Motor neuron (in vitro differentiated cells): ENCODE results near the gene UGT2B17. TPM values are rescaled to one million over a fixed set of nuclear protein-coding genes. Genes with fewer than 3 reads are reported as not detected.
"Not testable (repeated sequence)": the region's sequence is repeated elsewhere in the genome, so short reads cannot be mapped to it uniquely, and the experiment has no call there.

ENCODE experiments used
- ATAC-seq, 8 experiments: fragments of 200-7000 bp; cut with Tn5 transposase; replicated peaks in 6 of 8; 2 replicates each; pipeline ENCODE4 v1.8.0; 2021; ENCODE audit warnings: mild to moderate bottlenecking in 8 of 8, moderate library complexity in 8 of 8
- H3K27ac ChIP-seq, 2 donors: fragments of 250-450 bp; sonication (Bioruptor Pico); 2 replicates each; pipeline ENCODE4 v1.9.0; 2021; ENCODE audit warnings: antibody characterized with exemption in 2 of 2, mild to moderate bottlenecking in 2 of 2, moderate library complexity in 1 of 2
- H3K4me1 ChIP-seq, 2 donors: fragments of 250-450 bp; sonication (Bioruptor Pico); replicated peaks in 1 of 2; 2 replicates each; pipeline ENCODE4 v1.6.1; 2021; ENCODE audit warnings: antibody characterized with exemption in 2 of 2, mild to moderate bottlenecking in 2 of 2, moderate library complexity in 1 of 2
- H3K4me3 ChIP-seq, 5 donors: fragments of 250-450 bp; sonication (Bioruptor Pico); 2 replicates each; pipeline ENCODE4 v1.9.0; 2021; ENCODE audit warnings: antibody characterized with exemption in 5 of 5, mild to moderate bottlenecking in 5 of 5, moderate library complexity in 4 of 5
- whole genome bisulfite sequencing, 10 experiments: fragments of 450-650 bp; shearing (Covaris generic); methylation state at CpG; one replicate each; pipeline ENCODE4 v1.0.0; 2022; 5-methylcytosine and 5-hydroxymethylcytosine counted together
- in situ Hi-C, 9 experiments: fragments of 400-800 bp; cut with MboI; loops; one replicate each; pipeline ENCODE4 v1.15.0; 2021; ENCODE audit warnings: low sequenced_read_pairs in 9 of 9, low pct_unique_long_range_greater_than_20kb in 2 of 9; ENCODE audit not compliant: unreplicated experiment in 9 of 9
- total RNA-seq, 8 experiments: library from RNA; unstranded; fragments of 300-600 nt; gene quantifications; 2 replicates each; pipeline versions ENCODE4 v1.2.3 to v1.2.4, GENCODE V29; 2022

UGT2B17 gene
- total RNA-seq, result under 1 TPM in 1 of 8 experiments, not detected in 7; 0.41 TPM

DNA sequence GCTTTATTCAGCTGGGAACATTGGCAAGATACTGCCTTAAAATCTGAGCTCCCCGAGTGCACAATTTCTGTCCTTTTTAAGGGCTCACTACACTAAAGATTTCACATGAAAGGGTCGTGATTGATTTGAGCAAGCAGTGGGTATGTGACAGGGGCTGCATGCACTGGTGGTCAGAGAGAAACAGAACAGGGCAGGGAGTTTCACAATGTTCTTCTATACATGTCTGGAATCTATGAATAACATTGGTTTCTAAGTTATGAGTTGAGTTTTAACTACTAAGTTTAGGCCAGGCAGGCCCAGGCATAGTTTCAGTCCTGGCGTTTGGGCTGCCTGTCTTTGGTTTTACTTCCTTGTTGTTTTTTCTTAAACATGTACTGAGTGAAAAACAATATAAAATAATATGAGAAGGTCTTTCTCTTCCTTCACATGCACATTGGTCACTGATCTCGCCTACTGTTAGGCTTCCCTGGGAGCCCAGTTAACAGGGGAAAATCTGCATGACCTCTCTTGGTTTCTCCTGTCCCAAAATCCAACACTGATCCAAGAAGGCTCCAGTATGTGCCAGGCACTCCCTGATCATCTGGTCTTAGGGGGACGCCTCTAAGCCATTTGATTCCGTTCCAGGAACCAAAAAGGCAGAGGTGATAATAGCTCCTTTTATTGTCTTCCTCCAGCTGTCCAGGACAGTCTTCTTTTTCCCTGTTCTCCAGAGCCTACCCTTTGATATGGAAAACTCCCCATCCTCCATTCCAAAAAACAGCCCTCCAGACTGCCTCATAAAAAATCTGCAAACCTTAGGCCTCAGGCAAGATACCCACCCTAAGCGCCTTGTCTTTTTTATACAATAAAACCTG is at the start of gene UGT2B17:
UGT2B17 (minus strand) TSS at position 51 of the 854 bp plus-strand sequence. CDS start 7,838 bp downstream, outside the sequence.
- Histone ChIP-seq H3K4me3 (no peak within 1 kb of the TSS), H3K4me1 (no peaks in the 10 kb centered on the region), H3K27ac (no peak within 1 kb of the TSS)
- in situ Hi-C loops, result no loop called here
- ATAC-seq, result no peak
- 0 to 100% (median 71%) methylated on average over 1 to 7 of the region's 7 CpGs; no CpG with 5 or more reads in 2 of the 10 experiments for WGBS, 10 experiments

DNA sequence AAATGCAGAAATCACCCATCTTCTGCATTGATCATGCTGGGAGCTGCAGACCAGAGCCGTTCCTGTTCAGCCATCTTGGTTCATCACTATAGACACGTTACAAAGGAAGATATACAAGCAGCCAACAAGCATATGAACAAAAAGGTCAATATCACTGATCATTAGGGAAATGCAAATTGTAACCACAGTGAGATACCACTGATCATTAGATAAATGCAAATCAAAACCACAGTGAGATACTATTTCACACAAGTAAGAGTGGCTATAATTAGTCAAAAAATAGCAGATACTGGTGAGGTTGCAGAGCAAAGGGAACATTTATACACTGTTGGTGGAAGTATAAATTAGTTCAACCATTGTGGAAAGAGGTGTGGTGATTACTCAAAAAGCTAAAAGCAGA is 46.6 kb upstream of the UGT2B17 start:
- ATAC-seq, H3K4me3 ChIP-seq, H3K27ac ChIP-seq, H3K4me1 ChIP-seq, in situ Hi-C loops: not testable (repeated sequence)
- WGBS, 10 experiments, result 0 to 100% methylated on average over 1 of the region's 2 CpGs; no CpG with 5 or more reads in 8 of the 10 experiments

DNA sequence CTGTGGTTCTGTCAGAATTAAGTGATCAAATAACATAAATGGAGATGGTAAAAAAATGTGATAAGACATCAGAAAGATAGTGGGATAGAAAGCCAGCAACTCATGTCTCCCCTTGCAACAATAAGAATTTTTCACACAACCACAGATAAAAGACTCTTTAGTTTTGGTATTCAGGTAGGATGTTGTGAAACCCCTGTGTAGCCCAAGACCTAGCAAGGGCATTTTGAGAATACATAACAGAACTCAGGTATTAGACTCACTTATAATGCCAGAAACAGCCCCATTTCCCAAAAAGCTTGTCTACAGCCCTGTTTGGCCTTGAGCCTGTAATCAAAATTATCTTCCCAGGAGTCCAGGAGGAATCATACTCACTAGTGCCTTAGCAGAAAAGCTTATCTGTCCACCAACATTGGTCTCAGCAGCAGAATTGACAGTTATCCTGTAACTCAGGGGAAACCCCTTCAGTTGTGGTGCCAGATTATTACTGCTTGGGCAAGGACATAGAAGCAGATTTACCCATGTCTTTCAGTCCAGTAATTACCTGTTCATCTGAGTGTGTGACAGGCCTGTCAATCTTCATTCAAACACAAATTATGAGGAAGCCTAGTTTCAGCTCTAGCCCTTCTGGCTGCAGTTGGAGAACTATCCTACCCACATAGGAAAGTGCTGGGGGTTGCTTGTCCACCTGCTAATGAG is 41.0 kb upstream of the UGT2B17 start:
- no peak for ATAC-seq
- Histone ChIP-seq H3K4me1 (no peaks in the 10 kb centered on the region), H3K4me3 (no peak overlapping the region), H3K27ac (no peak overlapping the region)
- in situ Hi-C loops, result no loop called here

DNA sequence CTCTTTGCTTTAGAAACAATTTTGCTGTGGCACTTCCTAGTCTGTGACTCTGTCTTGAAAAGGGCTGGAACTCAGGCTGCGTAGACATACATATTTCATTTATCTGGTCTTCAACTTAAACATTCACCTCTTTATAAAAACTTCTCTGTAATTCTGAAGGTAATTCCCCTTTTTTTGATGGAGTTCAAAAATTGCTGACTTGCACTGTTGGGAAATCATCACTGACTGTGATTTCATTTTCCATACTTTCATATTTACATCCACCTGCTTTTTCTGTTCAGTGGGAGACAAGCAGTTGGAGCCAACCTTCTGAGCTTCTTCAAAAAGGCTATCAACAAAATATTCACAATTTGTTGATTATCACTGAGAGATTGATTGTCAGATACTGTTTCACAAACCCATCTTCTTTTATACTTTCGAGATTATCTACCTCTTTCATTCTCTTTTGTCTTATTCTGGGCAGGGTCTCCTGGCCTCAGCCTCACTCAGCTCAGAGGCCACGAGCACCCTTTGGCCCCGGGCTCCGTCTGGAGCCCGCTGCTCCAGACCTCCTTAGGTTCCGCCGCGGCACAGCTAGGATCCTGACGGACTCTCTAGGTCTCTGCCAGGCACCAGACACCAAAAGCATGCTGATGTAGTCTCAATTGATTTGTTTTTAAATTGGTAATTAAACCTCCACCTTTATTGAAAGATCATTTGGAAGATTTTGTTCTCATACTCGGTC is 39.7 kb upstream of the UGT2B17 start:
- in situ Hi-C loops, result no loop called here
- H3K4me1 ChIP-seq, result no peaks in the 10 kb centered on the region
- no peak for ATAC-seq
- WGBS, 10 experiments, result 4 to 95% (median 77%) methylated on average over 2 to 11 of the region's 11 CpGs; no CpG with 5 or more reads in 2 of the 10 experiments
- H3K4me3 ChIP-seq, result no peak overlapping the region
- H3K27ac ChIP-seq, result no peak overlapping the region

DNA sequence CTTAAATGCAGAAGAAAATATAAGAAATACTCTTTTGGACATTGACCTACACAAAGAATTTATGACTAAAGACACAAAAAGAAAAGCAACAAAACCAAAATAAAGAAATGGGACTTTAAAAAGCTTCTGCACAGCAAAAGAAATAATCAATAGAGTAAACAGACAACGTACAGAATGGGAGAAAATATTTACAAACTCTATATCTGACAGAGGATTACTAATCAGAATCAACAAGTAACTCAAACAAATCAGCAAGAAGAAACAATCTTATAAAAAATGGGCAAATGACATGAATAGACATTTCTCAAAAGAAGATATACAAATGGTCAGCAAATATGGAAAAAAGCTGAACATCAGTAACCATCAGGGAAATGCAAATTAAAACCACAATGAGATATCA is 37.6 kb upstream of the UGT2B17 start:
- no peak for ATAC-seq
- H3K27ac ChIP-seq, result no peak overlapping the region
- no peaks in the 10 kb centered on the region for H3K4me1 ChIP-seq
- in situ Hi-C loops, result no loop called here
- H3K4me3 ChIP-seq, result no peak overlapping the region
- 0 to 92% (median 40%) methylated on average over 1 of the region's 1 CpG; no CpG with 5 or more reads in 1 of the 10 experiments for WGBS, 10 experiments

DNA sequence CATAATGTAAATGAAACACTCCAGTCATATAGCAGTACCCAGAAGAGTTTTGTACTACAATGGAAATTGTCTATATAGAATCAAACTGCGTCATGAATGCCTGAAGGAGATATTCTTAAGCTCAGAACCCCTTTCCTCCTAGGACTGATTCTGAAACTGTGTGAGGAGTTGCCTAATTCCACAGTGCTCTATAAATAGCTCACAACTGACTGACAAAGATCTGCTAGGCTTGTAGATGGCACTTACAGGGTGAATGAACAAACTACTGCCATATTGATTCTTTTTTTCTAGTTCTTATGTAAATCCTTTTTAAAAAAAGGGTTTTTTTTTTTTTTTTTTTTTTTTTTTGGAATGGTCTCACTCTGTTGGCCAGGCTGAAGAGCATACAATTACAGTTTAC is 30.1 kb upstream of the UGT2B17 start:
- no peak overlapping the region for H3K27ac ChIP-seq
- no peak for ATAC-seq
- no peak overlapping the region for H3K4me3 ChIP-seq
- no peaks in the 10 kb centered on the region for H3K4me1 ChIP-seq
- 0 to 100% (median 100%) methylated on average over 1 of the region's 1 CpG; no CpG with 5 or more reads in 4 of the 10 experiments for WGBS, 10 experiments
- in situ Hi-C loops, result no loop called here

DNA sequence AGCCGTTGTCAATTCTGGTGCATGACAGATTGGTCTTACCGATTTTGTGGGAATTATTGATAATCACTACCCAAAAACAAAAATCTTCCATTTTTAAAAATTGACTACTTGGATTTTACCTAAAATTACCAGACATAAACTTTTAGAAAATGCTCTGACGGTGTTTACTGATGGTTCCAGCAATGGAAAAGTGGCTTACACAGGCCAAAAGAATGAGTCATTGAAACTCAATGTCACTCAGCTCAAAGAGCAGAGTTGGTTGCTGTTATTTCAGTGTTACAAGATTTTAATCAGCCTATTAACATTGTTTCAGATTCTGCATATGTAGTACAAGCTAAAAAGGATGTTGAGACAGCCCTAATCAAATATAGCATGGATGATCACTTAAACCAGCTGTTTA is 23.0 kb upstream of the UGT2B17 start:
- H3K4me3 ChIP-seq, result no peak overlapping the region
- in situ Hi-C loops, result no loop called here
- WGBS, 10 experiments, result 3 to 100% (median 55%) methylated on average over 1 to 3 of the region's 3 CpGs; no CpG with 5 or more reads in 4 of the 10 experiments
- H3K4me1 ChIP-seq, result no peaks in the 10 kb centered on the region
- ATAC-seq, result no peak
- no peak overlapping the region for H3K27ac ChIP-seq

DNA sequence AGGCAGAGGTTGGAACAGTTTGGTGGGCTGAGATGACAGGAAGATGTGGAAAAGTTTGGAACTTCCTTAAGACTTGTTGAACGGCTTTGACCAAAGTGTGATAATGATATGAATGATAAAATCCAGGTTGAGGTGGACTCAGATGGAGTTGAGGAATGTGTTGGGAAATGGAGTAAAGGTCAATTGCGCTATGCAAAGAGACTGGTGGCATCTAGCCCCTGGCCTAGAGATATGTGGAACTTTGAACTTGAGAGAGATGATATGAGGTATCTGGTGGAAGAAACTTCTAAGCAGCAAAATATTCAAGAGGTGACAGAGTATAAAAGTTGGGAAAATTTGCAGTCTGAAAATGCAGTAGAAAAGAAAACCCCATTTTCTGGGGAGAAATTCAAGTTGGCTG is 21.4 kb upstream of the UGT2B17 start:
- Histone ChIP-seq H3K4me1 (peaks cover 2% of the 10 kb centered on the region in 2 donors), H3K4me3 (no peak overlapping the region), H3K27ac (no peak overlapping the region)
- in situ Hi-C loops, result no loop called here
- no peak for ATAC-seq
- 0 to 89% (median 55%) methylated on average over 1 to 2 of the region's 2 CpGs; no CpG with 5 or more reads in 6 of the 10 experiments for WGBS, 10 experiments

DNA sequence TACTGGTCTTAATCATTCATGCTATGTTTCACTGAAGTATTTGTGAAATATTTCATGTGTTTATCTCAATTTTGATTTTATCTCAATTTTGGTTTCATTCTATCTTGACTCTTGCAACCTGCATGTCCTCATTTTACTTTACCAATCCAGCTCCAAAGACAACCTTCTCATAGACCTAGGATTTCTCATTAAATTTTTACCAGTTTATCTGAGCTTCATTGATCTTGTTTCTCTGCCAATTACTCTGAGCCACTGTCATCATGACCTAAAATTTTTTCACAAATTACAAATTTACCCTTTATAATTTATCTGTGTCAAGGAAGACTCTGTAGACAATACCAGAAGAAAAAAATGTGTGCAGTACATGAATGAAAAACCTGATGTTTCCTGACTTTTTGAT is 18.6 kb upstream of the UGT2B17 start:
- H3K27ac ChIP-seq, result no peak overlapping the region
- peaks cover 2% of the 10 kb centered on the region in 2 donors for H3K4me1 ChIP-seq
- no peak for ATAC-seq
- in situ Hi-C loops, result no loop called here
- H3K4me3 ChIP-seq, result no peak overlapping the region

DNA sequence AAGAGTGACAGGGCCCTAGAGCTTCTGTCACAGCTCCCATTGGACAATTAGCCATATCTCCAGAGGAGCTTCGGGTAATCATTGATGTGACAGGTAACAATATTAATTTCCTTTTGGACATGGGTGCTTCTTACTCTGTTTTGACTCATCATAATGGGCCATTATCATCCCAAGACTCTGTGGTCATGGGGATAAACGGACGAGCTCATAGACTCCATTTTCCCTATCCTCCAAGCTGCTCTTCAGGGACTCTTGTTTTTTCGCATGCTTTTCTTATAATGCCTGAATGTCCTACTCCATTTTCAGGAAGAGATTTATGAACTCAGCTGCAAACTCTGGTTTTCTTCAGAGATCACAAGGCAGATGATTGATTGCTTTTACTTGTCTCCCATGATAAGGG is 17.0 kb upstream of the UGT2B17 start:
- peak in 3 of 8 experiments; percentile 22 to 74 (median 66) for ATAC-seq

DNA sequence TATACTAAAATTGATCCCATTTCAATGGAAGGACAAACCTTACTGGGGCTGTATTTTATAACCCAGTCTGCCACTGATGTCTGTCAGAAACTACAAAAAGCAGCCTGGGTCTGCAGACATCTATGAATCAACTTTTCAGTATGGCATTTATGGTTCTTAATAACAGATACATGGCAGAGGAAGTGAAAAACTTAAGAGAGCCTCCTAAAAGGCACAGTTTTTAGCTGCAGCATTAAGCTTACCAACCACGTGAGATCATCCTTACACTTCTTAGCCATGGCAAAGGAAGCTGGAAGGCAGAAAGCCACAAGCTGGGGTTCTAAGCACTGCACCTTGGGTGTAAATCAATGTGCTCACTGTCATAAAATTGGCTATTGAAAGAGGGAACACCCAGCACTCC is 16.6 kb upstream of the UGT2B17 start:
- 67 to 89% (median 78%) methylated on average over 1 of the region's 1 CpG; no CpG with 5 or more reads in 7 of the 10 experiments for WGBS, 10 experiments
- no peak for ATAC-seq
- H3K4me1 ChIP-seq, result peaks cover 2% of the 10 kb centered on the region in 2 donors
- H3K4me3 ChIP-seq, result no peak overlapping the region
- in situ Hi-C loops, result no loop called here
- H3K27ac ChIP-seq, result no peak overlapping the region

More for the DNA sequence above, 17.0 kb upstream of the UGT2B17 start:
- Histone ChIP-seq H3K4me3 (no peak overlapping the region), H3K27ac (no peak overlapping the region), H3K4me1 (peaks cover 2% of the 10 kb centered on the region in 2 donors)
- WGBS, 10 experiments, result 8 to 94% (median 83%) methylated on average over 1 to 4 of the region's 4 CpGs; no CpG with 5 or more reads in 3 of the 10 experiments
- in situ Hi-C loops, result no loop called here

DNA sequence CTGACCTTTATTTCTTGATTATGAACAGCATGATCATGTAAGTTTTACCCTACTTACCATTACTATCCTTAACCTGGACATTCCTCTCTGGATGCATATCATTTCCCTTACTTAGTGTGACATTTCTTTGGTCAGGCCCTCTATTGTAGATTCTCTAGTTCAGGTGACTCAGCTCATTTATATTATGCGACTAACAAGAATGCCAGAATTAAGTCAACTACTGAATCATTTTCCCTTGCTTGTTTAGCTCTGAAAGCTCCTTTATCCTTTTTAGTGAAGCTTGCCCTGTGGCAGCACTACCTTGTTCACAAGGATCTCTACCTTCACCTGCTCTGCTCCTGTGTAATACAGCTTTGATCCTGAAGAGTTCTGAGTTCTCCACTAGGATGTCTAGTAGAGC is 15.1 kb upstream of the UGT2B17 start:
- in situ Hi-C loops, result no loop called here
- Histone ChIP-seq H3K27ac (no peak overlapping the region), H3K4me3 (no peak overlapping the region), H3K4me1 (peaks cover 2% of the 10 kb centered on the region in 2 donors)
- 0 to 100% (median 100%) methylated on average over 1 of the region's 1 CpG; no CpG with 5 or more reads in 5 of the 10 experiments for WGBS, 10 experiments
- ATAC-seq, result peak in 2 of 8 experiments; percentile 28 to 32

DNA sequence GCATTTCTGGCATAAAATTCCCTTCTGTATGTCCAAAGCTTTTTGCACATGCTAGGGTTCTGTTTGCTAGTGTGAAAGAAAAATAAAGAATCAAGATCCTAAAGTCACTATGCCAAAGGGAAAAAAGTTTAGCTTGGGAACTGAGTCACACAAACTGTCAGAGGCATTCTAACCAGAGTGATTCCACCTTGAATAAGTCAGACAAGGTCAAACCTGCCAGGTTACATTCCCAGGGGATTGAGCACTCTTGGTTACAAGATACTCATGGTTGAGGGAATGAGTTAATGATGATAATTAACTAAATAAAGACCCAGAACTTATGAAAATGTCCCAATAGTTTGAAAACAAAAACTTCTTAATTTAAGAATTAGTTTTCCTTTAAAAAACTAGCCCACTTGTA is 13.7 kb upstream of the UGT2B17 start:
- H3K27ac ChIP-seq, result no peak overlapping the region
- no peak overlapping the region for H3K4me3 ChIP-seq
- ATAC-seq, result no peak
- peaks cover 2% of the 10 kb centered on the region in 2 donors for H3K4me1 ChIP-seq
- in situ Hi-C loops, result no loop called here
